OCI-LY1 (cell line): ENCODE measurements around the gene FGGY.

Source experiments
- H2AFZ ChIP-seq: fragments of 200-600 bp; sonication (generic), shearing (Covaris generic); 2 replicates; pipeline ENCODE4 v1.6.0; 2014; ENCODE audit warnings: antibody characterized with exemption, mild to moderate bottlenecking, low read length
- H3F3A ChIP-seq: fragments of 200-600 bp; sonication (generic), shearing (Covaris generic); 2 replicates; pipeline ENCODE4 v1.6.0; 2014; ENCODE audit warnings: mild to moderate bottlenecking, antibody characterized with exemption, low read length, moderate library complexity; ENCODE audit not compliant: insufficient read depth
- H3K27ac ChIP-seq: fragments of 200-600 bp; sonication (generic); 2 replicates; pipeline ENCODE4 v1.5.1; 2014; ENCODE audit warnings: low read length, mixed run types, mild to moderate bottlenecking, low read depth; ENCODE audit not compliant: poor library complexity, severe bottlenecking
- H3K27me3 ChIP-seq: fragments of 200-600 bp; sonication (generic); 2 replicates; pipeline ENCODE4 v1.6.0; 2014; ENCODE audit warnings: antibody characterized with exemption, mild to moderate bottlenecking, low read length, moderate library complexity; ENCODE audit not compliant: insufficient read depth
- H3K36me3 ChIP-seq: fragments of 200-600 bp; sonication (generic); 2 replicates; pipeline ENCODE4 v1.6.1; 2014; ENCODE audit warnings: mild to moderate bottlenecking, antibody characterized with exemption, low read length, moderate library complexity, mixed read lengths; ENCODE audit not compliant: insufficient read depth
- H3K4me1 ChIP-seq: fragments of 200-600 bp; sonication (generic); 2 replicates; pipeline ENCODE4 v1.5.1; 2014; ENCODE audit warnings: mild to moderate bottlenecking, low read length, moderate library complexity; ENCODE audit not compliant: insufficient read depth, severe bottlenecking
- H3K4me2 ChIP-seq: fragments of 200-600 bp; sonication (generic), shearing (Covaris generic); 2 replicates; pipeline ENCODE4 v1.6.1; 2014; ENCODE audit warnings: low read length
- H3K4me3 ChIP-seq: fragments of 200-600 bp; sonication (generic); 2 replicates; pipeline ENCODE4 v1.5.1; 2014; ENCODE audit warnings: low read length, low read depth, mild to moderate bottlenecking, mixed read lengths; ENCODE audit not compliant: poor library complexity, severe bottlenecking
- H3K79me2 ChIP-seq: fragments of 200-600 bp; shearing (Covaris generic); 2 replicates; pipeline ENCODE4 v1.6.1; 2016; ENCODE audit warnings: mixed run types, low read length, mixed read lengths; ENCODE audit not compliant: insufficient read depth
- H3K9ac ChIP-seq: fragments of 200-600 bp; sonication (generic), shearing (Covaris generic); 2 replicates; pipeline ENCODE4 v1.6.1; 2014; ENCODE audit warnings: mild to moderate bottlenecking, low read length, mixed read lengths
- H3K9me2 ChIP-seq: fragments of 200-600 bp; sonication (generic), shearing (Covaris generic); 2 replicates; pipeline ENCODE4 v1.6.1; 2014; ENCODE audit warnings: low read depth, mild to moderate bottlenecking, low read length, mixed read lengths
- H3K9me3 ChIP-seq: fragments of 200-600 bp; shearing (Covaris generic); 2 replicates; pipeline ENCODE4 v1.6.1; 2014; ENCODE audit warnings: low read length, mixed read lengths
- H4K20me1 ChIP-seq: fragments of 200-600 bp; sonication (generic), shearing (Covaris generic); 2 replicates; pipeline ENCODE4 v1.6.0; 2016; ENCODE audit warnings: mild to moderate bottlenecking, low read length; ENCODE audit not compliant: insufficient read depth
- EZH2 ChIP-seq: fragments of 200-600 bp; sonication (generic), shearing (Covaris generic); IDR thresholded peaks from 2 replicates; pipeline ENCODE4 v1.8.0; 2017; ENCODE audit warnings: borderline replicate concordance, mixed run types, mild to moderate bottlenecking, antibody characterized with exemption, low read length, moderate library complexity, mixed read lengths
- TF ChIP-seq, protein P1 (sequence below): fragments of 200-600 bp; sonication (generic), shearing (Covaris generic); IDR thresholded peaks from 2 replicates; pipeline ENCODE4 v1.5.1; 2017; ENCODE audit warnings: mild to moderate bottlenecking, antibody characterized with exemption, low read length, moderate library complexity, mixed read lengths

Gene FGGY

GRCh38 chr1:59601041-59601441 lies 304.1 kb downstream of the FGGY start:
- no peak overlapping the region for H2AFZ ChIP-seq
- H3K4me2 ChIP-seq = no peak overlapping the region
- H3K9ac ChIP-seq = no peak overlapping the region
- H4K20me1 ChIP-seq = no peaks in the 10 kb centered on the region
- no peak overlapping the region for H3K27ac ChIP-seq
- H3K36me3 ChIP-seq = no peaks in the 10 kb centered on the region
- H3K79me2 ChIP-seq = no peaks in the 10 kb centered on the region
- H3K9me3 ChIP-seq = no peaks in the 10 kb centered on the region
- H3K9me2 ChIP-seq = no peaks in the 10 kb centered on the region
- TF ChIP-seq, protein P1, sequence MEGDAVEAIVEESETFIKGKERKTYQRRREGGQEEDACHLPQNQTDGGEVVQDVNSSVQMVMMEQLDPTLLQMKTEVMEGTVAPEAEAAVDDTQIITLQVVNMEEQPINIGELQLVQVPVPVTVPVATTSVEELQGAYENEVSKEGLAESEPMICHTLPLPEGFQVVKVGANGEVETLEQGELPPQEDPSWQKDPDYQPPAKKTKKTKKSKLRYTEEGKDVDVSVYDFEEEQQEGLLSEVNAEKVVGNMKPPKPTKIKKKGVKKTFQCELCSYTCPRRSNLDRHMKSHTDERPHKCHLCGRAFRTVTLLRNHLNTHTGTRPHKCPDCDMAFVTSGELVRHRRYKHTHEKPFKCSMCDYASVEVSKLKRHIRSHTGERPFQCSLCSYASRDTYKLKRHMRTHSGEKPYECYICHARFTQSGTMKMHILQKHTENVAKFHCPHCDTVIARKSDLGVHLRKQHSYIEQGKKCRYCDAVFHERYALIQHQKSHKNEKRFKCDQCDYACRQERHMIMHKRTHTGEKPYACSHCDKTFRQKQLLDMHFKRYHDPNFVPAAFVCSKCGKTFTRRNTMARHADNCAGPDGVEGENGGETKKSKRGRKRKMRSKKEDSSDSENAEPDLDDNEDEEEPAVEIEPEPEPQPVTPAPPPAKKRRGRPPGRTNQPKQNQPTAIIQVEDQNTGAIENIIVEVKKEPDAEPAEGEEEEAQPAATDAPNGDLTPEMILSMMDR = no peak
- no peak for TF ChIP-seq EZH2
- no peak overlapping the region for H3K4me3 ChIP-seq
- no peaks in the 10 kb centered on the region for H3K27me3 ChIP-seq
- no peaks in the 10 kb centered on the region for H3K4me1 ChIP-seq
- H3F3A ChIP-seq = no peaks in the 10 kb centered on the region

DNA sequence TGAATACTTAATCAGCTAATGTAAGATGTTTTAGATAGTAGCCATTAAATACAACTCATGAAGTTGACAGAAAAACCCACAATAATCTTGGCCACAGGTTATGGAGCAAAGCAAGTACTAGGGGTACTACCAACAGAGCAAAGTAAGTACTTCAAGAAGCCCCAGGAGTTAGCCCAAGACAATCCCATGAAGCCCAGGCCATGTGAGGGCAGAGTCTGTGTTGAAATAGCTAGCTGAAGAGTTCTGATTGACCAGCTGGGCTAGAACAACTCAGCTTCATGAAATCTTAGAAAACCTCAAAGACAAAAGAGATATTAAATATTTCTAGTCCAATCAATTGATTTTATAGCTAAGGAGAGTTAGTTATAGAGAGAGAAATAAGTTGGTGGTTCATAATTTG lies 304.9 kb downstream of the FGGY start:
- Histone ChIP-seq H3F3A (no peaks in the 10 kb centered on the region), H3K4me3 (no peak overlapping the region), H3K27me3 (no peaks in the 10 kb centered on the region), H3K79me2 (no peaks in the 10 kb centered on the region), H3K27ac (no peak overlapping the region), H3K9me3 (no peaks in the 10 kb centered on the region), H3K36me3 (no peaks in the 10 kb centered on the region), H3K9me2 (no peaks in the 10 kb centered on the region), H3K9ac (no peak overlapping the region), H3K4me2 (no peak overlapping the region), H2AFZ (no peak overlapping the region), H3K4me1 (no peaks in the 10 kb centered on the region), H4K20me1 (no peaks in the 10 kb centered on the region)
- TF ChIP-seq, protein P1 = no peak
- no peak for TF ChIP-seq EZH2

GRCh38 chr1:59604191-59604590 lies 307.3 kb downstream of the FGGY start:
- Histone ChIP-seq H3K9me3 (no peaks in the 10 kb centered on the region), H3F3A (no peaks in the 10 kb centered on the region), H3K36me3 (no peaks in the 10 kb centered on the region), H4K20me1 (no peaks in the 10 kb centered on the region), H3K4me3 (no peak overlapping the region), H2AFZ (no peak overlapping the region), H3K4me2 (no peak overlapping the region), H3K27me3 (no peaks in the 10 kb centered on the region), H3K9ac (no peak overlapping the region), H3K79me2 (no peaks in the 10 kb centered on the region), H3K27ac (no peak overlapping the region), H3K9me2 (no peaks in the 10 kb centered on the region), H3K4me1 (no peaks in the 10 kb centered on the region)
- TF ChIP-seq, protein P1 = no peak
- no peak for TF ChIP-seq EZH2
